H9 (cell line): ENCODE results near the gene RPP40. TPM values are rescaled to one million over a fixed set of nuclear protein-coding genes. Genes with fewer than 3 reads are reported as not detected.

Source experiments
- DNase-seq: peaks from one replicate; pipeline ENCODE4 v3.0.0-alpha.2; 2017
- H2AFZ ChIP-seq: one replicate; pipeline ENCODE4 v1.6.1; 2013; ENCODE audit warnings: mild to moderate bottlenecking, low read length, control low read depth, moderate library complexity
- H2AK5ac ChIP-seq: 2 replicates; pipeline ENCODE4 v1.6.1; 2013; ENCODE audit warnings: low read length, control low read depth, mixed read lengths; ENCODE audit not compliant: insufficient read length
- H2BK120ac ChIP-seq: one replicate; pipeline ENCODE4 v1.6.1; 2013; ENCODE audit warnings: low read depth, mild to moderate bottlenecking, low read length, control low read depth, inconsistent platforms; ENCODE audit not compliant: poor library complexity, severe bottlenecking
- H2BK12ac ChIP-seq: 2 replicates; pipeline ENCODE4 v1.6.1; 2013; ENCODE audit warnings: low read length, control low read depth, mixed read lengths, low read depth; ENCODE audit not compliant: insufficient read length
- H2BK15ac ChIP-seq: 2 replicates; pipeline ENCODE4 v1.6.1; 2013; ENCODE audit warnings: low read depth, low read length, control low read depth
- H2BK20ac ChIP-seq: one replicate; pipeline ENCODE4 v1.6.1; 2013; ENCODE audit warnings: low read depth, mild to moderate bottlenecking, low read length, control low read depth, inconsistent platforms; ENCODE audit not compliant: poor library complexity, severe bottlenecking
- H2BK5ac ChIP-seq: 2 replicates; pipeline ENCODE4 v1.6.1; 2013; ENCODE audit warnings: low read length, control low read depth, mixed read lengths; ENCODE audit not compliant: insufficient read length
- H3K14ac ChIP-seq: 2 replicates; pipeline ENCODE4 v1.6.1; 2013; ENCODE audit warnings: low read length, control low read depth; ENCODE audit not compliant: insufficient read depth
- H3K18ac ChIP-seq: 2 replicates; pipeline ENCODE4 v1.6.1; 2013; ENCODE audit warnings: low read depth, mild to moderate bottlenecking, mixed read lengths, low read length, control low read depth; ENCODE audit not compliant: insufficient read length
- H3K23ac ChIP-seq: 2 replicates; pipeline ENCODE4 v1.6.1; 2013; ENCODE audit warnings: low read length, control low read depth, mixed read lengths, low read depth; ENCODE audit not compliant: insufficient read length
- H3K23me2 ChIP-seq: 2 replicates; pipeline ENCODE4 v1.6.1; 2013; ENCODE audit warnings: low read depth, mild to moderate bottlenecking, mixed read lengths, low read length, control low read depth; ENCODE audit not compliant: insufficient read length, poor library complexity, severe bottlenecking
- H3K27ac ChIP-seq: 2 replicates; pipeline ENCODE4 v1.5.1; 2013; ENCODE audit warnings: low read length, control low read depth, mixed read lengths, low read depth; ENCODE audit not compliant: insufficient read length
- H3K27me3 ChIP-seq: 2 replicates; pipeline ENCODE4 v1.6.1; 2013; ENCODE audit warnings: low read length, control low read depth, inconsistent platforms; ENCODE audit not compliant: insufficient read depth
- H3K4ac ChIP-seq: 2 replicates; pipeline ENCODE4 v1.6.1; 2013; ENCODE audit warnings: low read depth, mild to moderate bottlenecking, control low read depth, inconsistent platforms, low read length, moderate library complexity
- H3K4me1 ChIP-seq: 2 replicates; pipeline ENCODE4 v1.6.1; 2013; ENCODE audit warnings: low read length, control low read depth, inconsistent platforms; ENCODE audit not compliant: insufficient read depth
- H3K4me2 ChIP-seq: 2 replicates; pipeline ENCODE4 v1.6.1; 2013; ENCODE audit warnings: low read length, control low read depth, mixed read lengths; ENCODE audit not compliant: insufficient read length, insufficient read depth
- H3K56ac ChIP-seq: 2 replicates; pipeline ENCODE4 v1.6.1; 2013; ENCODE audit warnings: low read depth, mild to moderate bottlenecking, mixed read lengths, low read length, control low read depth; ENCODE audit not compliant: insufficient read length
- H3K79me1 ChIP-seq: 2 replicates; pipeline ENCODE4 v1.6.1; 2013; ENCODE audit warnings: low read depth, mild to moderate bottlenecking, moderate library complexity, low read length, control low read depth, inconsistent platforms; ENCODE audit not compliant: insufficient read depth, poor library complexity, severe bottlenecking
- H3K79me2 ChIP-seq: 2 replicates; pipeline ENCODE4 v1.6.1; 2013; ENCODE audit warnings: low read length, control low read depth, inconsistent platforms; ENCODE audit not compliant: insufficient read depth
- H3K9ac ChIP-seq: 2 replicates; pipeline ENCODE4 v1.6.1; 2013; ENCODE audit warnings: low read length, control low read depth, mixed read lengths; ENCODE audit not compliant: insufficient read length; ENCODE audit errors: extremely low read depth
- H3K9me3 ChIP-seq: one replicate; pipeline ENCODE4 v1.6.1; 2013; ENCODE audit warnings: low read depth, low read length, inconsistent platforms; ENCODE audit not compliant: control insufficient read depth
- H3T11ph ChIP-seq: one replicate; pipeline ENCODE4 v1.6.1; 2013; ENCODE audit warnings: mild to moderate bottlenecking, low read length, control low read depth, inconsistent platforms
- H4K20me1 ChIP-seq: one replicate; pipeline ENCODE4 v1.6.1; 2013; ENCODE audit not compliant: control insufficient read depth, insufficient read length, insufficient read depth
- H4K5ac ChIP-seq: 2 replicates; pipeline ENCODE4 v1.6.1; 2013; ENCODE audit warnings: low read depth, mild to moderate bottlenecking, mixed read lengths, low read length, control low read depth; ENCODE audit not compliant: insufficient read length
- H4K8ac ChIP-seq: replicated peaks from 2 replicates; pipeline ENCODE4 v1.6.1; 2013; ENCODE audit warnings: low read length, control low read depth, mixed read lengths, low read depth; ENCODE audit not compliant: insufficient read length
- H4K91ac ChIP-seq: 2 replicates; pipeline ENCODE4 v1.6.1; 2013; ENCODE audit warnings: low read depth, mild to moderate bottlenecking, moderate library complexity, mixed read lengths, low read length, control low read depth; ENCODE audit not compliant: insufficient read length
- H3K27ac Mint-ChIP-seq, 3 experiments: 2 replicates in 2 of 3; 3 replicates in 1 of 3; pipeline ENCODE4 v1.8.0; 2020 to 2021; ENCODE audit warnings: mixed read lengths in 3 of 3, mild to moderate bottlenecking in 1 of 3, moderate library complexity in 1 of 3
- H3K27me3 Mint-ChIP-seq: 2 replicates; pipeline ENCODE4 v1.8.0; 2021; ENCODE audit warnings: low read depth, mild to moderate bottlenecking, moderate library complexity, mixed read lengths
- H3K36me3 Mint-ChIP-seq, 3 experiments: 2 replicates in 2 of 3; 3 replicates in 1 of 3; pipeline ENCODE4 v1.8.0; 2020 to 2021; ENCODE audit warnings: low read depth in 3 of 3, mixed read lengths in 3 of 3; ENCODE audit not compliant: insufficient read depth in 1 of 3
- H3K4me1 Mint-ChIP-seq, 2 experiments: 2 replicates each; pipeline ENCODE4 v1.8.0; 2020; ENCODE audit warnings: mixed read lengths in 2 of 2
- H3K4me3 Mint-ChIP-seq, 2 experiments: 2 replicates in 1 of 2; 3 replicates in 1 of 2; pipeline ENCODE4 v1.8.0; 2020 to 2021; ENCODE audit warnings: mild to moderate bottlenecking in 2 of 2, mixed read lengths in 2 of 2, moderate library complexity in 1 of 2
- H3K9me3 Mint-ChIP-seq, 2 experiments: 2 replicates in 1 of 2; 3 replicates in 1 of 2; pipeline ENCODE4 v1.8.0; 2020; ENCODE audit warnings: mild to moderate bottlenecking in 2 of 2, mixed read lengths in 2 of 2, moderate library complexity in 1 of 2
- WGBS: extraction: QIAGEN DNeasy Blood & Tissue Kit; methylation state at CpG from one replicate; pipeline ENCODE4 v1.1.7; 2013; ENCODE audit warnings: missing lambda C conversion rate, low lambda C conversion rate, mixed read lengths; ENCODE audit not compliant: insufficient read length; ENCODE audit errors: extremely low coverage; 5-methylcytosine and 5-hydroxymethylcytosine counted together
- total RNA-seq: library from RNA; stranded (reverse); gene quantifications from 2 replicates; pipeline ENCODE4 v1.2.1, GENCODE V29; 2021
- TF ChIP-seq, protein P1 (sequence below): fragments of 200-600 bp; sonication (generic); conservative IDR thresholded peaks from 3 replicates; pipeline ENCODE4 v1.8.0; 2021; ENCODE audit warnings: antibody characterized with exemption, mild to moderate bottlenecking

Gene RPP40
- total RNA-seq, 1 experiment from 2014 or later = 17.8 TPM

DNA sequence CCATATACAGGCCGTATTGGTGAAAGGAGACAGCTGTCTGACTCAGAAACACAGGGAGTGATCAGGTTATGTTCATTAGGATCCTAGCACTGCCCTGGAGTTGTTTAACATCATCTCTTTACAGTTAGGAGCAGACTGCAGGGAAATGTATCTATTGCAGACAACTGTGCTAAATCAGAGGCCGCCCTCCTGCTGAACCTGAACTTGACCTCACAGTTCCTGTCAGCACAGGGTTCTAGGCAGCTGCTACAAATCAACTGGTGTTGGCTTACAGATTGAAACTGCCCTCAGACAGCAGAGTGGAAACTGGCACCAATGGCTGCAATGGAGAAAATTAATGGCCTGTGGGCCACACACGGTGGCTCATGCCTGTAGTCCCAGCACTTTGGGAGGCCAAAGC lies 3.7 kb upstream of the RPP40 start:
- Mint-ChIP-seq H3K36me3 (no peaks in the 10 kb centered on the region), H3K9me3 (no peaks in the 10 kb centered on the region), H3K27ac (no peak overlapping the region), H3K4me1 (peaks cover 8% of the 10 kb centered on the region in 2 experiments), H3K4me3 (no peak overlapping the region), H3K27me3 (no peaks in the 10 kb centered on the region)
- Histone ChIP-seq H3K27me3 (no peaks in the 10 kb centered on the region), H2BK12ac (no peak overlapping the region), H2BK15ac (no peak overlapping the region), H3K14ac (no peak overlapping the region), H3K4me1 (no peaks in the 10 kb centered on the region), H3K56ac (no peak overlapping the region), H4K5ac (no peak overlapping the region), H2BK120ac (no peak overlapping the region), H4K91ac (no peak overlapping the region), H3K27ac (no peak overlapping the region), H2AK5ac (no peak overlapping the region), H3T11ph (no peak overlapping the region), H2BK20ac (no peak overlapping the region), H2BK5ac (no peak overlapping the region), H2AFZ (no peak overlapping the region), H3K79me2 (no peaks in the 10 kb centered on the region), H3K4ac (no peak overlapping the region), H3K9me3 (no peaks in the 10 kb centered on the region), H3K18ac (no peak overlapping the region), H4K20me1 (no peaks in the 10 kb centered on the region), H3K23ac (no peak overlapping the region), H3K79me1 (no peaks in the 10 kb centered on the region), H3K23me2 (no peaks in the 10 kb centered on the region), H3K4me2 (no peak overlapping the region), H4K8ac (no peak overlapping the region), H3K9ac (no peak overlapping the region)
- DNase-seq = no peak
- WGBS = no CpG with 5 or more reads among the region's 3 CpGs
- TF ChIP-seq, protein P1, sequence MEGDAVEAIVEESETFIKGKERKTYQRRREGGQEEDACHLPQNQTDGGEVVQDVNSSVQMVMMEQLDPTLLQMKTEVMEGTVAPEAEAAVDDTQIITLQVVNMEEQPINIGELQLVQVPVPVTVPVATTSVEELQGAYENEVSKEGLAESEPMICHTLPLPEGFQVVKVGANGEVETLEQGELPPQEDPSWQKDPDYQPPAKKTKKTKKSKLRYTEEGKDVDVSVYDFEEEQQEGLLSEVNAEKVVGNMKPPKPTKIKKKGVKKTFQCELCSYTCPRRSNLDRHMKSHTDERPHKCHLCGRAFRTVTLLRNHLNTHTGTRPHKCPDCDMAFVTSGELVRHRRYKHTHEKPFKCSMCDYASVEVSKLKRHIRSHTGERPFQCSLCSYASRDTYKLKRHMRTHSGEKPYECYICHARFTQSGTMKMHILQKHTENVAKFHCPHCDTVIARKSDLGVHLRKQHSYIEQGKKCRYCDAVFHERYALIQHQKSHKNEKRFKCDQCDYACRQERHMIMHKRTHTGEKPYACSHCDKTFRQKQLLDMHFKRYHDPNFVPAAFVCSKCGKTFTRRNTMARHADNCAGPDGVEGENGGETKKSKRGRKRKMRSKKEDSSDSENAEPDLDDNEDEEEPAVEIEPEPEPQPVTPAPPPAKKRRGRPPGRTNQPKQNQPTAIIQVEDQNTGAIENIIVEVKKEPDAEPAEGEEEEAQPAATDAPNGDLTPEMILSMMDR = no peak
